Psoas muscle (tissue), 8 donors: ENCODE data around the gene GRK1. TPM values are rescaled to one million over a fixed set of nuclear protein-coding genes. Genes with fewer than 3 reads are reported as not detected.

Experiments
- ATAC-seq, 4 donors: fragments of 200-7000 bp; cut with Tn5 transposase; one replicate each; pipeline ENCODE4 v1.9.1; 2020; ENCODE audit warnings: moderate library complexity in 3 of 4, mild to moderate bottlenecking in 2 of 4
- DNase-seq, 2 donors: peaks; one replicate each; pipeline ENCODE4 v3.0.0-alpha.2; 2020
- H3K27ac ChIP-seq: fragments of 200-600 bp; one replicate; pipeline ENCODE4 v1.8.0; 2022
- H3K27me3 ChIP-seq, 3 donors: fragments of 200-600 bp in 1 of 3; one replicate each; pipeline versions ENCODE4 v1.6.1 to v1.8.0; 2013 to 2022; ENCODE audit warnings: low read length in 2 of 3, mild to moderate bottlenecking in 2 of 3, moderate library complexity in 1 of 3; ENCODE audit not compliant: insufficient read depth in 3 of 3
- H3K36me3 ChIP-seq, 2 donors: fragments of 200-600 bp in 1 of 2; one replicate each; pipeline versions ENCODE4 v1.6.1 to v1.8.0; 2013 to 2022; ENCODE audit warnings: low read depth in 1 of 2, mild to moderate bottlenecking in 1 of 2, moderate library complexity in 1 of 2; ENCODE audit not compliant: insufficient read depth in 1 of 2
- H3K4me1 ChIP-seq: fragments of 200-600 bp; one replicate; pipeline ENCODE4 v1.8.0; 2022
- H3K4me3 ChIP-seq: fragments of 200-600 bp; one replicate; pipeline ENCODE4 v1.8.0; 2022; ENCODE audit warnings: mild to moderate bottlenecking
- H3K9me3 ChIP-seq: fragments of 200-600 bp; one replicate; pipeline ENCODE4 v1.8.0; 2022
- CTCF ChIP-seq: fragments of 200-600 bp; IDR thresholded peaks from one replicate; pipeline ENCODE4 v1.8.0; 2022; ENCODE audit warnings: antibody characterized with exemption
- WGBS, 3 donors: extraction: QIAGEN DNeasy Blood & Tissue Kit; methylation state at CpG; one replicate each; pipeline versions ENCODE4 v1.1.6 to v1.1.7; 2013; 5-methylcytosine and 5-hydroxymethylcytosine counted together
- intact Hi-C, 2 donors: fragments of 100-400 bp; cut with DNase I; formaldehyde crosslinking; loops; one replicate each; pipeline versions ENCODE4 v1.11.0 to v1.14.2; 2022
- polyA plus RNA-seq, 3 donors: library from polyadenylated mRNA; stranded (reverse); fragments of 200-250 nt; gene quantifications; one replicate each; pipeline ENCODE4 v1.2.3, GENCODE V29; 2013
- total RNA-seq, 4 donors: library from RNA; stranded (reverse); fragmentation: NEBNext Ultra II Directional in 2 of 4; extraction: Animal tissue kit (Norgen Biotek cat#: 25700) in 2 of 4; gene quantifications; one replicate each; pipeline versions ENCODE4 v1.2.1 to v1.2.4, GENCODE V29; 2021 to 2023
- donor health status: healthy with polysubstance abuse.
- donor health status: DM: no; HTN: no; CAD: no; lungs with moderate emphysema.
- donor health status: Bipolar disorder and iron deficiency.
- donor health status: healthy.
- donor health status: DM: yes; HTN: yes; CAD: no.
- donor health status: DM: no; HTN: no; CAD: no.
- donor health status: DM: no; HTN: no; CAD: no.
- donor health status: DM: yes; HTN: yes; CAD: no.

The GRK1 gene
- total and polyA plus RNA-seq, 7 donors = 0.10 TPM; not detected in 6

GRCh38 chr13:113646921-113647340 is 20.1 kb upstream of the GRK1 start:
- Histone ChIP-seq H3K4me3 (no peak overlapping the region), H3K4me1 (peaks cover 4% of the 10 kb centered on the region), H3K27ac (no peak overlapping the region), H3K9me3 (no peaks in the 10 kb centered on the region), H3K27me3 (no peaks in the 10 kb centered on the region), H3K36me3 (no peaks in the 10 kb centered on the region)
- intact Hi-C loops = no loop called here
- ATAC-seq (peak in 3 of 4 donors; percentile 11 to 33 (median 24)), DNase-seq (peak in 1 of 2 donors; percentile 40)
- no peak for TF ChIP-seq CTCF
- 71 to 85% (median 76%) methylated on average over 10 of the region's 10 CpGs for WGBS, 3 donors

GRCh38 chr13:113647351-113648215 is 19.4 kb upstream of the GRK1 start:
- intact Hi-C loops = no loop called here
- Histone ChIP-seq H3K9me3 (no peaks in the 10 kb centered on the region), H3K36me3 (no peaks in the 10 kb centered on the region), H3K4me3 (no peak overlapping the region), H3K27me3 (no peaks in the 10 kb centered on the region), H3K27ac (no peak overlapping the region), H3K4me1 (peaks cover 4% of the 10 kb centered on the region)
- 31 to 39% (median 35%) methylated on average over 42 of the region's 42 CpGs for WGBS, 3 donors
- TF ChIP-seq CTCF = no peak
- ATAC-seq (peak; percentile 75 to 89 (median 86)), DNase-seq (peak; percentile 76 to 91)

- Histone ChIP-seq H3K27me3 (no peaks in the 10 kb centered on the region), H3K9me3 (no peaks in the 10 kb centered on the region), H3K27ac (no peak overlapping the region), H3K4me1 (peaks cover 4% of the 10 kb centered on the region), H3K4me3 (no peak overlapping the region), H3K36me3 (no peaks in the 10 kb centered on the region)
- ATAC-seq = no peak
- peak in 1 of 2 donors; percentile 35 for DNase-seq
- TF ChIP-seq CTCF = no peak
- intact Hi-C loops = no loop called here
- WGBS, 3 donors = 72 to 84% (median 75%) methylated on average over 13 of the region's 13 CpGs
These were observed 18.8 kb upstream of the GRK1 start for GRCh38 chr13:113648216-113648610.

- H3K9me3 ChIP-seq = no peaks in the 10 kb centered on the region
- intact Hi-C loops = no loop called here
- H3K4me3 ChIP-seq = no peak overlapping the region
- no peak for ATAC-seq
- DNase-seq = peak in 1 of 2 donors; percentile 19
- no peaks in the 10 kb centered on the region for H3K36me3 ChIP-seq
- H3K27me3 ChIP-seq = no peaks in the 10 kb centered on the region
- TF ChIP-seq CTCF = no peak
- peaks cover 4% of the 10 kb centered on the region for H3K4me1 ChIP-seq
- 89 to 92% (median 89%) methylated on average over 17 of the region's 17 CpGs for WGBS, 3 donors
- H3K27ac ChIP-seq = no peak overlapping the region
These were observed 17.8 kb upstream of the GRK1 start for GRCh38 chr13:113649212-113649611.
